SIG-M5 (cell line): ENCODE results near the gene KIF6.

Experiments
- DNase-seq: peaks from one replicate; lab custom pipeline; 2025; lab: John Stamatoyannopoulos, UW

KIF6 gene

GRCh38 chr6:39319621-39320362, 405.4 kb downstream of the KIF6 start:
- no peak for DNase-seq

- no peak for DNase-seq
Measured at GRCh38 chr6:39317256-39317655, 408.0 kb downstream of the KIF6 start.

- no peak for DNase-seq
Measured at GRCh38 chr6:39314273-39314795, 410.9 kb downstream of the KIF6 start, which contains the start of gene KCNK17. Gene KCNK17, minus strand, starts transcription at chr6:39314419. Its CDS starts 99 bp downstream, at chr6:39314320.

DNA sequence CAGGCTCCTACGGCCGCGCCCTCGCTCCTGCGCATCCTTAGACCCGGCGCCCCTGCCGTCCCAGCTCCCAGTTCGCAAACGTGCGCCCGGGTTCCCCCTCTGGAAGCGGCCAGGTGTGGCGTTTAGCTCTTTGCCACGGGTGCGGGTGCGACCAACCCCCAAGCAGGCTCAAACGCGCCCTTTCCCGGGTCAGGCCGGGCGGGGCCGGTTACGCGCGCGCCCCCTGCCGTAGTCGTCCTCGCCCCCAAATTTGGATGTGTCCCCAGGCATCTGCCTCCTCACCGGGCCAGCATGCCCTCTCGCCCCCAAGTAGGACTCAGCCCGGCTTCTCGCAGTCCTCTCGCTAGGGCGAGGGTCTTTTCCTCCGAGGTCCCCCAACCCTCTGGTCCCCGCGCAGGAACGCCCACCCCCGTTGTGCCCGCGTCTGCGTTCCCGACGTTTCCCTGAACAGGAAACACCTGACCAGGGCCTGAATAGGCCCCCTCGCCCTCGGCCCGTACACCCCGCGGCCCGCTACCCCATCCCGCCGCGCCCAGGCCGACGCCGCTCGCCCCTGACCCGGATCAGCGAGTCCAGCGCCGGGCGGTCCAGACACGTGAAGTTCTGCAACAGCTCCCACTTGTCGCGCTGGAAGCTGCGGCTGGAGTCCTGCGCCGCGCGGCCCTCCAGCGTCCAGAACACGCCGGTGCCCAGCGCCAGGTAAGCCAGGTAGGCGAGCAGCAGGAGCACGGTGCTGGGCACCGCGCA, 411.5 kb downstream of the KIF6 start:
- DNase-seq = no peak

DNA sequence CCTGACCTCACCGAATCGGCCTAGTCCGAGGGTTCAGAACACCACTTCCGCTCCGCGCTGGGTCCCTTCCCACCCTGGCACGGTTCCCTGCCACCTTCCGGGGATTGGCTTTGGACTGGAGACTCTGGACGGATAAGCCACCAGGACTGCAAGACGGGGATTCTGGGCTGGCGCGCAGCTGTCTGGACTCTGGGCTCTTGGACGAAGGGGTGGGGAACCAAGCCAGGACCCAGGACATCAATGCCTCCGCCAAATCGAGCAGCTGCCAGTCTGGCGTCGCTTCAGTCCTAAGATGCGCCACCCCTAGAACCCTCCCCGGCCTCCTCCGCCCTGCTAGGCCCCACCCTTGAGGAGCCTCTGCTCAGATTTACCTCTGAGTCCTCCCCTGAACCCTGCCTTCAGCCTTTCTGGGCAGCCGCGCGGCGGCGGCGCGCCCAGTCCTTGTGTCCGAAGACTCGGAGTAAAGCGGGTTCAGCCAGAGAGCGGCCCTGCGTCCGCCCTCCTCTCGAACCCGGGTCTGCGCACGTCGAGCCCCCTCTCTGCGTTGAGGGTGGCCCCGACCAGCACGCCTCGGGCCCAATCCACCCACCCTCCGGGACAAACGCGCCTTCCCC, 412.2 kb downstream of the KIF6 start:
- DNase-seq = no peak

DNA sequence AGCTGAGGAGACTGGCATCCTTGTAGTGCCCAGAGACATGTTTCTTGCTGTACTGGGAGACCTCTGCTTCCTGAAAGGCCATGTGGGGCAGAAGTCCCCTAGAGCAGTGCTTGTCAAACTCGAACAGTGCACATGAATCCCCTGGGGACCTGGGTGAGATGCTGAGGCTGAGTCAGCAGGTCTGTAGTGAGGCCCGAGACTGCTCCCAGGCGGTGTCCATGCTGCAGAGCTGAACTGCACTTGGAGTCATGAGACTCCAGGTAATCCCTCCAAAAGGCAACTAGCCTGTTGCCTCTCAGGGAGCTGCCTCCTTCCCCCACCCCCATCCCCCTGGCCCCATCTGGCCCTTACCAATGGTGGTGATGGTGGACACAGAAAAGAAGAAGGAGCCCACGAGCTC, 414.7 kb downstream of the KIF6 start:
- no peak for DNase-seq

GRCh38 chr6:39309942-39310531, 415.2 kb downstream of the KIF6 start:
- no peak for DNase-seq

- no peak for DNase-seq
Measured at GRCh38 chr6:39307462-39307861, 417.7 kb downstream of the KIF6 start.

- DNase-seq = no peak
Measured at GRCh38 chr6:39304951-39305350, 420.3 kb downstream of the KIF6 start.

- DNase-seq = no peak
Measured at GRCh38 chr6:39303425-39304153, 421.6 kb downstream of the KIF6 start.

DNA sequence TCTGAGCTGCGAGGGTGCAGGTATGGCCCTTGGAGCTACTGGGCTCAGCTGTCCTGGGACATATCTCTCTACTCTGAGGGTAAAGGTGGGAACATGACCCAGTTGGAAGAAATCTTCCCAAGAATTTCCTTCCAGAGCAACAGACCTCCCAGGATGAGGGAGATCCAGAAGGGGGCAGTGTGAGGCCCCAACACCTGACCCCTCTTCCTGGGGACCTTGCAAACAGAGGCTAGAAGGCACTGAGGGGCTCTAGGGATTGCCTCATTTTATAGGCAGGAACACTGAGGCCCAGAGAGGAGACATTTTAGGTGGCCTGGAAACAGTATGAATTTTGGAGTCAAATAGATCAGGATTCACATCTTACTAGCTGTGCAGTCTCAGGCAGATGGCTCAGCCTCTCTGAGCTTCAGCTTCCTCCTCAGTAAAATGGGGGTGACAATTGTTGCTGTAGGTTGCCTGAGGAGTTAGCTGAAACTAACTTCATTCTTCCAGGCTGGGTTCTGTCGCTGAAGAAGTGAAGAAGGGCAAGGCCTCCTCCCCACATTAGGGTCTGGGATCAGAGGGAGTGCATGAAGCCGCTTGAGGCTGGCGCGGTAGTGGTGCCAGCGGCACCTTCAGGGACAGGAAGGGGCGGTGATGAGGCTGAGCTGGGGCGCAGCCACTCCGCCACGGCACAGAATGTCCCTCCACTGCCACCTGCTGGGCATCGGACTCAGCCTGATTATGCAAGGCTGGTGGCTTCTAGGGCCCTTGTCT, 422.4 kb downstream of the KIF6 start:
- no peak for DNase-seq

DNA sequence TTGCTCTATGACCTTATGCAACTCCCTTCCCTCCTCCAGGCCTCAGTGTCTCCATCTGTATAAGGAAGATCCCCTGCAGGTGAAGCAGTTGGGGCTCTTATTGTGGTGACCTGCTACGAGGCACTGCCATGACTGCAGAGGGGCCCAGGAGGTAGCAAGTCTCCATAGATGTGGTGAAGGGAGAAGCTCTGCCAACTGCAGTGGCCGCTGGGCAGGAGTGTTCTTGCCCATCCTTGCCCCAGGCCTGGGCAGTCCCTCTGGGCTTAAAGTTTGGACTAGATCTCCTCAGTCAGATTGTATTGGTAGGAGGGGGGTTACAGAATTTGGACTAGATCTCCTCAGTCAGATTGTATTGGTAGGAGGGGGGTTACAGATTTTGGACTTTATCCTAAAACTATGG, 423.2 kb downstream of the KIF6 start:
- DNase-seq = no peak

DNA sequence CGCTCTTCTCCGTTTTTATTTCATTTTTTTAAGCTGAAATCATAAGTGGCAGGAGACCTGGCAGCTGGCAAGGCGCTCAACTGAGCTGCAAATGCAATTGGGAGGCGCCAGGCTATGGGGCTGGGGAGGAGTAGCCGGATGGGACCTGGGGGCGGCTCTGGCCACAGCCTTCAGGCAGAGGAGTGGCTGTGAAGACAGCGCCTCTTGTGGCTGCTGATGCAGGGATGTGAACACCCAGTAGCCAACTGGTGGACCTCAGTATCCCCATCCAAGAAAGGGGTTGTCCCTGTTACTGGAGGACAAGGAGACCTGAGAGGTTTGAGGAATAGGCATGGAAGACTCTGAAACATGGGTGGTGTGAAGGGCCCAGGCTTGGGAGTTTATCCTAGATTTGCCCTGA, 423.6 kb downstream of the KIF6 start:
- DNase-seq = no peak

DNA sequence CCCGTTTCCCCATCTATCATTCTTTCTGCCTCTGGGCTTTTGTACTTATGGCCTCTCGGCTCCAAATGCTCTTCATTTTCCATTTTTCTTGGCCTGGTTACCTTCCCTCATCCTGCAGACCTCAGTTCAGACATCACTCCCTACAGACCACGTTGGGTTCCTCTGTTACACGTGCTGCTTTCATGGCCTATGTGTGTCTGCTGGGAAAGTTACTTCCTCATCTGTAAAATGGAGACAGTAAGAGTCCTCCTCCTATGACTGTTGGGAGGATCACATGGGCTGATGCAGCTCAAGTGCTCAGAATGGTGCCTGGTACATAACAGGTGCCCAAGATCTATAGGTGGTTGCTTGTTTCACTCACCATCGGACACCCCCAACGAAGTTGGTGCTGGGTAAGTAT, 424.5 kb downstream of the KIF6 start:
- no peak for DNase-seq

- DNase-seq = no peak
Measured at GRCh38 chr6:39298061-39298460, 427.1 kb downstream of the KIF6 start.

DNA sequence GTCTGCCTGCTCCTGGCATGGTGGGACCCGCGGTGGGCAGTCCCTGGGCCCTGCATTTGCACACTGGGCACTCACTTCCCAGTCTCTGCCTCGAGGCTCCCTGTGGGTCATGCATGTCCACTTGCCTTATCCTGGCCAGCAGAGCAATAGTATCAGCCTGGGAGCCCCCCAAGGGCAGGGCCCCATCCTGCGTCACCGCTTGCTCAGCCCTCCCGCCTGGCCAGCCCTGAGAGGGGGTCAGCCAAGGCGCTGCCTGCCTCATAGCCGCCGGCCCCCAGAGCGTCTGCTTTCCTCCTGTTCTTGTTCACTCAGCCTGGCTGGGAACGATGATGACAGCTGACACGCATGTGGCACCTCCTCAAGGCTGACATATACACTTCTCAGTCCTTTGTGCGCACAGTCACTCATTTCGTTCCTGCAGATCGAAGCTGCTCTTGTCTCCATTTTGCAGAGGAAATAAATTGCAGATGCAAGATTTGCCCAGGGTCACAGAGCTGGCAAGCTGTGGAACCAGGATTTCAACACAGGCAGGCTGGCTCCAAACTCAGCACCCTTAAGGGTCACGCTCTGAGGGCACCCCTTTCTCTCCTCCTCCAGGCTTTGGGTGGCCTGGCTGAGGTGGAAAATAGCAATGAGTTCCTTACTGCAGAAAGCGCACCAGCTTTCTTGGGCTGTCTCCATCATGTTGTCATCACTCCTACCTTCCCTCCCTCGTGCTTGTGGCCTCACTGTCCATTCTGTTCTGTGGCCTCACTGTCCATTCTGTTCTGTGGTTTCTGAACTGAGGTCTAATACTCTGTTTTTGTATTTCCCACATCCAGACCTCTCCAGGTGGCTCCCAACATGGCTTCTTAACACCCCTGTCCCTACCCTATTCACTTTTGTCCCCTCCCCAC, 428.2 kb downstream of the KIF6 start:
- no peak for DNase-seq

DNA sequence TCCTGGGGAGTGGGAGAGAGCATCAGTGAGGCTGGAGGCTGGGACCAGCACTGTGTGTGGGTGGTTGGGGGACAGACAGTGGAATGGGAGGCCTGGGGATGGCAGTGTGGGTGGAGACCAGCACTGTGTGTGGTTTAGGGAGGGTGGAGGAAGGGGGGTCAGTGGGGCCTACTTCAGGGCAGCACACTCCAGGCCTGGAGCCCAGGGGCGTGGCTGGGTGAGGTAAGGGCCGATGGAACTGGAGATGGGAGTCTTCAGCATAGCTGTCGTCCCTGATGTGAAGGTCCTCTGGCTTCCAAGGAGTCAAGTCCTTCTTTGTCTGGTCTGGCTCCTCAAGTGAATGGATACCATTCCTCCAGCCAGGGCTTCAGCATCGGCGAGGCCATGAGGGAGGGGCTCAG, 429.6 kb downstream of the KIF6 start:
- DNase-seq = no peak

DNA sequence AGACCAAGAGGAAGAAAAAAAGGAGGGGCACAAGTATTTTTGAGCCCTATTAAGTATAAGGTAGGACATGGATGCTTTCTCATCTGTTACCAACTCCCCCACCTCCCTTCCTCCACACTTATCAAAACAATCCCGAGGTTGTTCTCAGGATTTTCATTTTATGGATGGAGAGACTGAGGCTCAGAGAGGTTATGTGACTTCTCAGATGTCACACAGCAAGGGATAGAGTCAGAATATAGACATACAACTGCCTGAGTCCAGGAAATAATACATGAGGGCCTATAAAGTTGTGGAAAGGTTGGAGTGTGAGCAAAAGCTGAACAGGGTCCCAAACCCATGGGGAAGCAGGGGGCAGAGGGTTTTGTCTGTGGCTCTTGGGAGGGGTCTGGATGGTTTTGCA, 430.3 kb downstream of the KIF6 start:
- no peak for DNase-seq

GRCh38 chr6:39294133-39294532, 431.1 kb downstream of the KIF6 start:
- no peak for DNase-seq

- DNase-seq = no peak
Measured at GRCh38 chr6:39292637-39293036, 432.6 kb downstream of the KIF6 start.
